HTERT RPE-1 (cell line): ENCODE data around the gene ACOT11.

Source experiments
- in situ Hi-C: fragments of 300-500 bp; cut with MboI; formaldehyde crosslinking; loops from 4 replicates; pipeline ENCODE4 v1.14.3; 2020; ENCODE audit warnings: low sequenced_read_pairs

Gene ACOT11

DNA sequence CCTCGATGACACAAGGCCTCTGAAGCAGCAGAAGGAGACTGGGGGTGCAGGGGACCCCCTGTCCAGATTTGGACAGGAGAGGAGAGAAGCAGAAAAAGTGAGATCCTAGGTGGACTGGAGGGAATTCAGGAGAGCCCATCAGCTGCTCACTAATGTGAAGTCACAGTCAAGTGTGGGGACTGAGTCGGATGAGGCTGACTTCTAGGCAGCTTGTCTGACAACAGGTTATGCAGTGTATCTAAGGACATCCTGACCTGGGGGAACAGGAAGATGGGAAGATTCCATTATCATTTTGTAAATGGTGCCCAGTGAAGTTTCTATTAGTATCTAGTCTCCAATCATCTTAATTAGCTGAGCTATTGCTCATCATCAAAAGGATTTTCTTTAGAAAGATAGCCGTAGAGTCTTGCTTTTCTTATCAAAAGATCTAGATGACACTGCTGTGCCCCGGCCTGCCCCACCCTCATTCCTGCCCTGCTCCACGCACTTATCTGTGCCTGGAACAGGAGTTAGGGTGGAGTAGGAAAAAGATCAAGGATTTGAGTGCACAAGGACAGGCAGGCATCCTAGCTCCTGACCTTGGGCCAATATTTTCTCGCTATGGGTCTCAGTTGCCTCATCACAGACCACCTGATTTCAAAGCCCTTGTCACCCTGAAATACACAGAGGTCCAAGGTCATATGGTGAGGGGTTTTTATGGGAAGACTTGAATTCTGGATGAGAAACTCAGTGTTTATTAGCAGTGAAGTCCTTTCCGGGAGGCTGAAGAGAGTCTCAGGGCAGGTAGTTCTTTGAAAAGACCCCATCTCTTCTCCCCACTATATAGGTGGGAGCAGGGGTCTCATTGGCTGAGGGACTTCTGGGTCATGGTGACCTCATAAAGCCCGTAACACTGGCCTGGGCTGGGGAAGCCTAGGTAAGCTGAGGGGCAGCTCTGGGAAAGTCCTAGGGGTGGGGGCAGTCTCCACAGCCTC, 93.1 kb downstream of the ACOT11 start, which contains the start of gene MROH7:
TSS of gene MROH7 (plus strand) at position 924 of the 974 bp plus-strand sequence. CDS start 11,141 bp downstream, outside the sequence.
- in situ Hi-C loops: no loop called here

DNA sequence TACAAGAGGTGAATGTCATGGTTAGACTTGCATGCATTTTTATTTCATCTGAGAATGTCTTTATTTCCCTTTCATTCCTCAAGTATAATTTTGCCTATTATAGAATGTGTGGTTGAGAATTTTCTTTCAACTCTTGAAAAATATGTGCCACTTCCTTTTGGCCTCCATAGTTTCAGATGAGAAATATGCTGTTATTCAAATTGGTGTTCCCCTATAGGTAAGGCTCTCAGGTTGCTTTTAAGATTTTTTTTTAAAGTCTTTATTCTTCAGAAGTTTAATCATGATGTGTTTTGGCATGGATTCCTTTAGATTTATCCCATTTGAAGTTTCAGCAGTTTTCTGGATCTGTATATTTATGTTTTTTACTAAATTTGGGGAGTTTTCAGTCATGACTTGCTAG, 95.7 kb downstream of the ACOT11 start:
- in situ Hi-C loops: no loop called here

DNA sequence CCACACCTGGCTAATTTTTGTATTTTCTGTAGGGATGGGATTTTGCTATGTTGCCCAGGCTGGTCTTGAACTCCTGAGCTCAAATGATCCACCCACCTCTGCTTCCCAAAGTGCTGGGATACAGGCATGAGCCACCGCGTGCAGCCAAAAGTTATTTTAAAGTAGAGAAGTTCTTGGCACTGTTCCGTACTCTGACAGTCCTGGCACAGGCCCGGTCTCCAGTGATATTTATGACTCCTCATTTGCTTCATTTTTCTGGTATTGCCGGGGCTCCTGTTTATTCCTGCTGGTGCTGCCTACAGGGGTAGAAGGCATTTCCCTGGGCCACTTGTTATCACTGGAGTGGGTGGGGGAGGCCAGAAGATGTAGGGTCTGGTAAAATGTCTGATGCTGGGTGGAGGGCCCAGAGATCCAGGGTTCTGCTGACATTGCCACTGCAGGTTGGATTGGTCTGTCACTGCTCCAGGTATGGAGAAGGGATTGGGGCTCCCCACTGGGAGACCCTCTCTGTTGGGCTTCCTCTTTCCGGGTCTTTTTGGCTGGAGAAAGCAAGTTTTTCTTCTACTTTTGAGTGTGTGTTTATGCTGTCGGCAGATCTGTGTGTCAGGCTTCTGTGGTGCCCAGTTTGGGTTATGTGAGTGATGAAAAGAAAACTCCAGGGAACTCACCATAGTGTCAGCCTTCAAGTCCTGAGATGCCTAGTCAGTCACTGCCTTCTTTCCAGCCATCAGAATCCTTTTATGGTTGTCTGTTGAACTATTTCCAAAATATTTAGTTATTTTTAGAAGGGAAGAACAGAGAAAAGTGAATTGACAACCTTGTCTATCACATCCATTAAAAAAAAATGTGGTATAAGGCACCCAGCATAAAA, 98.0 kb downstream of the ACOT11 start:
- in situ Hi-C loops: no loop called here

DNA sequence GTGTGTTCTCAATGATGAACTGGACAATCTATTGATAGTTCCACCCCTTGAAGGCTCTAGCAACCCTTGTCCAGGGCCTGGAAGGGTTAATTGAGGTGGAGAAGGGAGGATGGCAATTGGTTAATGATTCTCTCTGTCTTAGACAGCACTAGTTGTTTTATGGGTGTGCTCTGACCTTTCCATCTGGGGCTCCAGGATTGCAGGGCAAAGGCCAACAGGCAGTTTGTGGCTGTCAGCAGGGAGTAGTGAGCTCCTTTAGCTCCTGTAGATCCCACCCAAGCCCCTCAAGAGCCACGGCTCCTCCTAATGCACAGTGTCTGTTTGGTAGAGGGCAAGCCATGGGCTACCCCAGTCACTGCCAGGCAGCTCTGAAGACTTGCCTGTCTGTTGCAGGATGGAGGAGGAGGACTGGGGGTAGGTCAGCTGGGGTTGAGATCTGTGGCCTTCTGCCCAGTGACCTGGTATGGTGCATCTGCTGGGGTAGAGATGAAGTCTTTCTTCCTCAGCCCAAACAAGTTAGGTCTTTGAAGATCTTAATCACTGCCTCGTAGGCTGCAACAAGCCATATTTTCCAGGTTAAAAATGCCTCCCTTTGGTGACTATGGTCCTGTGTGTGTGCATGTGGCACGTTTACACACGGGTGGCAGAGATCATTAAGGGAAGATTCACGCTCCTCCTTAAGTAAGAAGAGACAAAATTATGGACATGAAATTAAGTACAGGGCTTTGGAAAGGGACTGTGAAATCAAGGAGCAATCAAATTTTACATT, 101.3 kb downstream of the ACOT11 start:
- in situ Hi-C loops: no loop called here

DNA sequence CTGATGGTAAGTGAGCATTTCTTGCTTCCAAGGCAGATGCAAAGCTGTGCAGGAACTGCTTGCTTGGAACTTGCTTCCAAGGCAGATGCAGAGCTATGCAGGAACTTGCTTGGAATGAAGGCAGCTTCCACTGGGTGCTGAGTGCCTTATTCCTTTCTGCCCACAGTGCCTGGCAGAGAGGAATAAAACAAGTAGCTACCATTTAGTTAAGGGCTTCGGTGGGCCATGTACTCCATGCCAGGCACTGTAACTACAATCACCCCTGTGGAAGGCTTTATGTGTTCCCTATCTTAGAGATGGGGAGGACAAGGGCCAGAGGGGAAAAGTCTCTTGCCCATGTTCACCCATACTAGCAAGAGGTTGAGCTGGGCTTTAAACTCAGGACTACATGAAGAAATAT, 101.9 kb downstream of the ACOT11 start:
- in situ Hi-C loops: no loop called here

DNA sequence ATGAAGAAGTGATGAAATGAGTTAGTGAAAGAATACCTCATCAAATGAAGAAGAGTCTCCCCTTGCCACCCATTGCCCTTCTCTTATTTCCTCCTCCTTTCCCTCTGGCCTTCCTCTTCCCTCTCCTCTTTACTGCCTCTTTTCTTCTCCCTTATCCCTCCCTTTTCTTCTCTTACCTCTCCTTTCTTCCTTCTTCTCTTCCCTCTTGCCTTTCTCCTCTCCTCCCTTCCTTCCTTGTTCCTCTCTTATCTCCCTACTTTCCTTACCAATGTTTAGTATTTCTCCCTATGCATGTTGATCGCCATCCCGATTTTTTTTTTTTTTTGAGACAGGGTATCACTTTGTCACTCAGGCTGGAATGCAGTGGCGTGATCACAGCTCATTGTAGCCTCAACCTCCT, 102.4 kb downstream of the ACOT11 start:
- in situ Hi-C loops: no loop called here

DNA sequence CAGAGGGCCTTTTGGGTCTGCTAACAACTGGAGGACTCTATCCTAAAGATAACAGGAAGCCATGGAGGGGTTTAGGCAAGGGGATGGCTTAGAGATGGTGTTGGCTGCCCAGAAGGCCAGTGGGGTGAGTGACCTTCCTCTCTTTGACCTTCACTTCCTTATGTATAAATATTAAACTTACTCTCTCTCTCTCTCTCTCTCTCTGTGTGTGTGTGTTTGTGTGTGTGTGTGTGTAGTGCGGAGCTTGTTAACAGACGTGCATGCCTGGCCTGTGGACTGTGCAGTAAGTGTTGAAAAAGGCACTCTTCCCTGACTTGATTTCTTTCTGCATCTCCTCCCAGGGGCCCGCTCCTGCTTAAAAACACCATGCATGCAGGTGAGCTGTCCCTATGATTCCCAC, 103.6 kb downstream of the ACOT11 start:
- in situ Hi-C loops: no loop called here

DNA sequence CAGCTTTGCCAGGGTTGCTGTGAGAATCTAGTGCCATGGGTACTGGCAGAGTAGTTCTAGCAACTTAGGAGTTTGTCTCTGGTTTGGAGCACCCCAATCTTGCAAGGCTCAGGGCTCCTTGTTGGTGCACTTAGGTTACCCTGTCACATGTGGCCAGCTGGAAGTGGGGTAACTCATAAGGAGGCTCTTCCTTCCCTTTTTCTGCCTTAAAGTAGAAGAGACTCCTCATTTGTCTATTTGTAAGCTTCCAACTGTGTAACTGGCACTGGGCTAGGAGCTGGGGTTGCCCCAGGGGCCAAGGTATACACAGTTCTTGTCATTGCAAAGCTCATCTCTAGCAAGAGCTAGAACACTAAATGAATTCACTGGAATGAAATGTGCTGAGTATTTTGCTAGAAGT, 104.1 kb downstream of the ACOT11 start:
- in situ Hi-C loops: no loop called here

DNA sequence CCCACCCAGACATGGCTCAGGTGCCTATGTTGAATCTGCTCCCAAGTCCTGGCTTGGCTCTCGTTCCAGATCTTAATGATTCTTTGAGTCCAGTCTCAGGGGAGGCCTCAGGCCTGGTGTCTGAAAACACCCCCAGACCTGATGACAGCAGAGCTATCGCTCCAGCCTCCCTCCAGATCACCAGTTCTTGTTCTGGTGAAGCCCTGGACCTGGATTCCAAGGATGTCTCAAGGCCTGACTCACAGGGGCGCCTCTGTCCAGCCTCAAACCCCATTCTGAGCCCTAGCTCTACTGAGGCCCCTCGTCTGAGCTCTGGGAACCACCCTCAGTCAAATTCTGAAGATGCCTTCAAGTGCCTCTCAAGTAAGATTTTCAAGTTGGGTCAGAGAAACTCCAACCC, 105.0 kb downstream of the ACOT11 start:
- in situ Hi-C loops: no loop called here

DNA sequence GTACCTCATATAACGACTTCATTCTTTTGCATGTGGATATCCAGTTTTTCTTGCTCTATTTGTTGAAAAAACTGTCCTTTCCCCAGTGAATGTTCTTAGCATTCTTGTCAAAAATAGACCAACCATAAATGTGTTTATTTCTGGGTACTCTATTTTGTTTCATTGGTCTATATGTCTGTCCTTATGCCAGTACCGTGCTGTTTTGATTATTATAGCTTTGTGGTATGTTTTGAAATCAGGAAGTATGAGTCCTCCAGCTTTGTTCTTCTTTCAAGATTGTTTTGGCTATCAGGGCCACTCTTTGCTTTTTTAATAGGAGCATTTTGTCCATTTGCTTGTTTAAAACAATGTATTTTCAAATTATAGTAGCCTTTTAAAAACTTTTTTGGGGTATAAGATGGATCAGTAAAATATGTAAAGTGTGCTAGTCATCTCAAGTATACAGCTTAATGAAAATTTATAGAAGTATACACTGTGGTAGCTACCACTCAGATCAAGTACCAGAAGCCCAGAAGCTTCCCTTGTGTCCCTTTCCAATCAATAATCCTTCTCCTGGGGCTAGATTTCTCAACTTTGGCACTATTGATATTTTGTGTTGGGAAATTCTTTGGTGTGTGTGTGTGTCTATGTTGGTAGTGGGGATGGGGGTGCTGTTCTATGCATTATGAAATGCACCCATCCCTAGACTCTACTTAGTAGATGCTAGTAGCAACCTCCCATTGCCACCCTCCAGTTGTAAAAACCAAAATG, 110.3 kb downstream of the ACOT11 start:
- in situ Hi-C loops: no loop called here
